ENCODE measurements around the gene AGTRAP.

DNA sequence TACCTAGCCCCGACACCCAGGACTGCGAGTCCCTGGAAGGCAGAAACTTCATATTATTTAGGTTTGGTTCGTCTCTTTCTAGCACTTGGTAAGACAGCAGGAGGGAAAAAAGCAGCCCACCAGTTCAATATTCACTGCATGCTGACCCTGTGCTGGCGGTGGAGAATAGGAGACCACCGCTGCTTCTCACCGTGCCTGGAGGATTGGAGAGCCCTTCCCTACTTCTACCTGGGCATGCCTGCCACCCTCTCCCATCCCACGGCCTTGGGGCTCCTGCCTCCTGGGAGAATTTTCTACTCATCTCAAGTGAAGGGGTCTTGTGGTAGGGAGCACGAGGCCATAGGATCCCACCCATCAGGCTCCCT, 64.4 kb downstream of the AGTRAP start:
- TF ChIP-seq, protein P1, sequence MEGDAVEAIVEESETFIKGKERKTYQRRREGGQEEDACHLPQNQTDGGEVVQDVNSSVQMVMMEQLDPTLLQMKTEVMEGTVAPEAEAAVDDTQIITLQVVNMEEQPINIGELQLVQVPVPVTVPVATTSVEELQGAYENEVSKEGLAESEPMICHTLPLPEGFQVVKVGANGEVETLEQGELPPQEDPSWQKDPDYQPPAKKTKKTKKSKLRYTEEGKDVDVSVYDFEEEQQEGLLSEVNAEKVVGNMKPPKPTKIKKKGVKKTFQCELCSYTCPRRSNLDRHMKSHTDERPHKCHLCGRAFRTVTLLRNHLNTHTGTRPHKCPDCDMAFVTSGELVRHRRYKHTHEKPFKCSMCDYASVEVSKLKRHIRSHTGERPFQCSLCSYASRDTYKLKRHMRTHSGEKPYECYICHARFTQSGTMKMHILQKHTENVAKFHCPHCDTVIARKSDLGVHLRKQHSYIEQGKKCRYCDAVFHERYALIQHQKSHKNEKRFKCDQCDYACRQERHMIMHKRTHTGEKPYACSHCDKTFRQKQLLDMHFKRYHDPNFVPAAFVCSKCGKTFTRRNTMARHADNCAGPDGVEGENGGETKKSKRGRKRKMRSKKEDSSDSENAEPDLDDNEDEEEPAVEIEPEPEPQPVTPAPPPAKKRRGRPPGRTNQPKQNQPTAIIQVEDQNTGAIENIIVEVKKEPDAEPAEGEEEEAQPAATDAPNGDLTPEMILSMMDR (IDR thresholded peaks at IDR 0.05; ENCODE audit: low read depth, low read length): no peak
- TF ChIP-seq EZH2phosphoT487 (IDR thresholded peaks at IDR 0.05; ENCODE audit: low read depth): no peak

All from OCI-LY3 (cell line).